Hepatocyte (in vitro differentiated cells): ENCODE results near the gene ATG4B. TPM values are rescaled to one million over a fixed set of nuclear protein-coding genes. Genes with fewer than 3 reads are reported as not detected.
"Not testable (repeated sequence)": the region's sequence is repeated elsewhere in the genome, so short reads cannot be mapped to it uniquely, and the experiment has no call there.

Experiments used
- DNase-seq: peaks from one replicate; pipeline ENCODE4 v3.0.0-alpha.2; 2016; ENCODE audit warnings: low spot score
- H2AFZ ChIP-seq: fragments of 200-600 bp; sonication (generic); 2 replicates; pipeline ENCODE4 v1.6.0; 2016; ENCODE audit warnings: antibody characterized with exemption, mild to moderate bottlenecking
- H3K27ac ChIP-seq: fragments of 200-600 bp; sonication (generic); 2 replicates; pipeline ENCODE4 v1.5.1; 2016; ENCODE audit warnings: mild to moderate bottlenecking
- H3K27me3 ChIP-seq: fragments of 200-600 bp; sonication (generic); 2 replicates; pipeline ENCODE4 v1.6.1; 2016
- H3K36me3 ChIP-seq: fragments of 200-600 bp; sonication (generic); replicated peaks from 2 replicates; pipeline ENCODE4 v1.5.1; 2016; ENCODE audit warnings: low read depth; ENCODE audit not compliant: insufficient read depth
- H3K4me1 ChIP-seq: fragments of 200-600 bp; sonication (generic); 2 replicates; pipeline ENCODE4 v1.5.1; 2016; ENCODE audit warnings: mild to moderate bottlenecking, moderate library complexity; ENCODE audit not compliant: insufficient read depth
- H3K4me2 ChIP-seq: fragments of 200-600 bp; sonication (generic); 2 replicates; pipeline ENCODE4 v1.6.0; 2016
- H3K4me3 ChIP-seq: fragments of 200-600 bp; sonication (generic); 2 replicates; pipeline ENCODE4 v1.5.1; 2016; ENCODE audit warnings: mild to moderate bottlenecking
- H3K79me2 ChIP-seq: fragments of 200-600 bp; sonication (generic); 2 replicates; pipeline ENCODE4 v1.6.0; 2017; ENCODE audit warnings: mild to moderate bottlenecking
- H3K9me2 ChIP-seq: fragments of 200-600 bp; sonication (generic); replicated peaks from 2 replicates; pipeline ENCODE4 v1.6.0; 2017; ENCODE audit warnings: mild to moderate bottlenecking; ENCODE audit not compliant: insufficient read depth
- H3K9me3 ChIP-seq: fragments of 200-600 bp; sonication (generic); 2 replicates; pipeline ENCODE4 v1.5.1; 2016; ENCODE audit warnings: low read depth, mild to moderate bottlenecking
- H4K20me1 ChIP-seq: fragments of 200-600 bp; sonication (generic); 2 replicates; pipeline ENCODE4 v1.6.0; 2016; ENCODE audit warnings: mild to moderate bottlenecking; ENCODE audit not compliant: insufficient read depth, poor library complexity, severe bottlenecking
- CTCF ChIP-seq: fragments of 200-600 bp; sonication (generic); IDR thresholded peaks from 2 replicates; pipeline ENCODE4 v1.5.1; 2016; ENCODE audit warnings: antibody characterized with exemption, mild to moderate bottlenecking; ENCODE audit not compliant: poor library complexity
- EZH2 ChIP-seq: fragments of 200-600 bp; sonication (generic); IDR thresholded peaks from 2 replicates; pipeline ENCODE4 v1.6.1; 2016; ENCODE audit warnings: antibody characterized with exemption, mild to moderate bottlenecking, borderline replicate concordance
- EZH2phosphoT487 ChIP-seq: fragments of 200-600 bp; sonication (generic); IDR thresholded peaks from one replicate; pipeline ENCODE4 v1.6.1; 2018; ENCODE audit warnings: antibody characterized with exemption, mild to moderate bottlenecking, low read depth, moderate library complexity; ENCODE audit not compliant: unreplicated experiment, severe bottlenecking
- WGBS: methylation state at CpG from one replicate; pipeline ENCODE4 v1.1.6; 2016; ENCODE audit warnings: low lambda C conversion rate; ENCODE audit errors: missing lambda C conversion rate; 5-methylcytosine and 5-hydroxymethylcytosine counted together
- polyA plus RNA-seq: library from polyadenylated mRNA; unstranded; fragments of >200 nt; fragmentation: Nextera tagmentation; extraction: Ambion mirVana; gene quantifications from 2 replicates; pipeline ENCODE4 v1.2.1, GENCODE V29; 2016
- total RNA-seq: library from RNA; depleted of rRNA; stranded (reverse); fragments of >200 nt; gene quantifications from 2 replicates; pipeline ENCODE4 v1.2.3, GENCODE V29; 2014

ATG4B gene
- total RNA-seq: 61.0 and 61.3 TPM in 2 replicates
- 108 and 126 TPM in 2 replicates for polyA plus RNA-seq

GRCh38 chr2:241637018-241637794 lies at the start of gene ATG4B, which contains the start of gene THAP4:
ATG4B (plus strand) TSS chr2:241637693; CDS start chr2:241637715, 22 bp downstream.
THAP4 (minus strand) TSS chr2:241637158; CDS start chr2:241637017, 141 bp downstream.
- peaks cover 26% of the 10 kb centered on the region for H3K4me1 ChIP-seq
- peak within 1 kb of the TSS; percentile 98 for H3K4me3 ChIP-seq
- peak within 1 kb of the TSS; percentile 90 for H2AFZ ChIP-seq
- H3K36me3 ChIP-seq: no peaks in the 10 kb centered on the region
- 1% methylated on average over 62 of the region's 123 CpGs for WGBS
- peaks cover 86% of the 10 kb centered on the region for H3K79me2 ChIP-seq
- TF ChIP-seq EZH2phosphoT487: no peak
- TF ChIP-seq EZH2: no peak
- no peak for TF ChIP-seq CTCF
- no peaks in the 10 kb centered on the region for H3K27me3 ChIP-seq
- peak within 1 kb of the TSS; percentile 99 for H3K27ac ChIP-seq
- no peaks in the 10 kb centered on the region for H3K9me2 ChIP-seq
- no peaks in the 10 kb centered on the region for H3K9me3 ChIP-seq
- peaks cover 47% of the 10 kb centered on the region for H4K20me1 ChIP-seq
- DNase-seq: peak; percentile 94
- H3K4me2 ChIP-seq: peak within 1 kb of the TSS; percentile 89

GRCh38 chr2:241589863-241590262 lies 47.6 kb upstream of the ATG4B start:
- 86% methylated on average over 17 of the region's 17 CpGs for WGBS
- DNase-seq, H3K27me3 ChIP-seq, H3K9me2 ChIP-seq, H3K27ac ChIP-seq, H3K4me3 ChIP-seq, H3K4me2 ChIP-seq, H3K36me3 ChIP-seq, H3K79me2 ChIP-seq, H2AFZ ChIP-seq, H4K20me1 ChIP-seq, H3K4me1 ChIP-seq: not testable (repeated sequence)
- peaks cover 24% of the 10 kb centered on the region for H3K9me3 ChIP-seq

GRCh38 chr2:241590496-241591455 lies 46.7 kb upstream of the ATG4B start:
- not testable (repeated sequence) for H2AFZ ChIP-seq, H3K79me2 ChIP-seq, H3K4me2 ChIP-seq, H3K27ac ChIP-seq, H3K9me2 ChIP-seq, DNase-seq, H3K27me3 ChIP-seq, H3K4me3 ChIP-seq, H3K4me1 ChIP-seq, H3K36me3 ChIP-seq, H4K20me1 ChIP-seq
- WGBS: 90% methylated on average over 32 of the region's 33 CpGs
- peaks cover 24% of the 10 kb centered on the region for H3K9me3 ChIP-seq

- Histone ChIP-seq H3K27me3 (no peaks in the 10 kb centered on the region), H3K79me2 (no peaks in the 10 kb centered on the region), H3K4me1 (no peaks in the 10 kb centered on the region), H3K9me3 (peaks cover 12% of the 10 kb centered on the region), H3K4me3 (no peak overlapping the region), H3K27ac (no peak overlapping the region), H2AFZ (no peak overlapping the region), H3K4me2 (no peak overlapping the region), H3K9me2 (no peaks in the 10 kb centered on the region), H3K36me3 (peaks cover 3% of the 10 kb centered on the region), H4K20me1 (no peaks in the 10 kb centered on the region)
- no peak for DNase-seq
- 90% methylated on average over 18 of the region's 18 CpGs for WGBS
- no peak for TF ChIP-seq CTCF
These were observed 45.2 kb upstream of the ATG4B start for GRCh38 chr2:241592126-241592845.
